PFSK-1 (cell line): ENCODE measurements around the gene TMEM273.

Experiments used
- POLR2AphosphoS5 ChIP-seq: IDR thresholded peaks from 2 replicates; pipeline ENCODE4 v1.6.1; 2012; ENCODE audit warnings: low read depth, mild to moderate bottlenecking, control low read depth, low read length, moderate library complexity
- SIN3A ChIP-seq: IDR thresholded peaks from 2 replicates; pipeline ENCODE4 v1.6.1; 2012; ENCODE audit warnings: mild to moderate bottlenecking, low read length, moderate library complexity, borderline replicate concordance; ENCODE audit not compliant: insufficient read depth
- TAF1 ChIP-seq: IDR thresholded peaks from 2 replicates; pipeline ENCODE4 v1.6.1; 2012; ENCODE audit warnings: low read length, control low read depth, borderline replicate concordance; ENCODE audit not compliant: insufficient read depth
- TF ChIP-seq, protein P1 (sequence below), 2 experiments: IDR thresholded peaks; 2 replicates each; pipeline versions ENCODE4 v1.6.1 to v1.8.0; 2011 to 2012; ENCODE audit warnings: low read depth in 2 of 2, low read length in 2 of 2, control low read depth in 1 of 2, inconsistent platforms in 1 of 2, mild to moderate bottlenecking in 1 of 2, moderate library complexity in 1 of 2; ENCODE audit not compliant: insufficient read depth in 1 of 2

GRCh38 chr10:49152663-49153062 lies 35.5 kb downstream of the TMEM273 start:
- TF ChIP-seq, protein P1, sequence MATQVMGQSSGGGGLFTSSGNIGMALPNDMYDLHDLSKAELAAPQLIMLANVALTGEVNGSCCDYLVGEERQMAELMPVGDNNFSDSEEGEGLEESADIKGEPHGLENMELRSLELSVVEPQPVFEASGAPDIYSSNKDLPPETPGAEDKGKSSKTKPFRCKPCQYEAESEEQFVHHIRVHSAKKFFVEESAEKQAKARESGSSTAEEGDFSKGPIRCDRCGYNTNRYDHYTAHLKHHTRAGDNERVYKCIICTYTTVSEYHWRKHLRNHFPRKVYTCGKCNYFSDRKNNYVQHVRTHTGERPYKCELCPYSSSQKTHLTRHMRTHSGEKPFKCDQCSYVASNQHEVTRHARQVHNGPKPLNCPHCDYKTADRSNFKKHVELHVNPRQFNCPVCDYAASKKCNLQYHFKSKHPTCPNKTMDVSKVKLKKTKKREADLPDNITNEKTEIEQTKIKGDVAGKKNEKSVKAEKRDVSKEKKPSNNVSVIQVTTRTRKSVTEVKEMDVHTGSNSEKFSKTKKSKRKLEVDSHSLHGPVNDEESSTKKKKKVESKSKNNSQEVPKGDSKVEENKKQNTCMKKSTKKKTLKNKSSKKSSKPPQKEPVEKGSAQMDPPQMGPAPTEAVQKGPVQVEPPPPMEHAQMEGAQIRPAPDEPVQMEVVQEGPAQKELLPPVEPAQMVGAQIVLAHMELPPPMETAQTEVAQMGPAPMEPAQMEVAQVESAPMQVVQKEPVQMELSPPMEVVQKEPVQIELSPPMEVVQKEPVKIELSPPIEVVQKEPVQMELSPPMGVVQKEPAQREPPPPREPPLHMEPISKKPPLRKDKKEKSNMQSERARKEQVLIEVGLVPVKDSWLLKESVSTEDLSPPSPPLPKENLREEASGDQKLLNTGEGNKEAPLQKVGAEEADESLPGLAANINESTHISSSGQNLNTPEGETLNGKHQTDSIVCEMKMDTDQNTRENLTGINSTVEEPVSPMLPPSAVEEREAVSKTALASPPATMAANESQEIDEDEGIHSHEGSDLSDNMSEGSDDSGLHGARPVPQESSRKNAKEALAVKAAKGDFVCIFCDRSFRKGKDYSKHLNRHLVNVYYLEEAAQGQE (IDR thresholded peaks at IDR 0.05; ENCODE audit: insufficient read depth in 1 of 2, low read depth in 2 of 2, low read length in 2 of 2), result no peak
- TF ChIP-seq POLR2AphosphoS5 (no peak), TAF1 (no peak), SIN3A (no peak)
